ENCODE data around the gene MGAT4B. TPM values are rescaled to one million over a fixed set of nuclear protein-coding genes. Genes with fewer than 3 reads are reported as not detected.

MGAT4B gene
- total RNA-seq (100 to 1,000 TPM in 5 of 10 donors, 10 to 100 TPM in 5; 88.6 to 123 (median 102) TPM), polyA plus RNA-seq (10 to 100 TPM; 58.6 to 86.9 TPM)
- long read RNA-seq, donor 1, transcript MGAT4B-201 (15 exons, 2,446 nt) = major isoform, 102 of 138 reads
- long read RNA-seq, donor 1, partial matches to known transcripts = 24 of 138 reads
- long read RNA-seq, donor 1, other reads (novel, unspliced or antisense) = 8 of 138 reads
- long read RNA-seq, donor 2, transcript MGAT4B-201 (15 exons, 2,446 nt) = major isoform, 113 of 133 reads
- long read RNA-seq, donor 2, partial matches to known transcripts = 13 of 133 reads
- long read RNA-seq, donor 2, other reads (novel, unspliced or antisense) = 5 of 133 reads
- long read RNA-seq, donor 3, partial matches to known transcripts = 4 of 5 reads
- long read RNA-seq, donor 3, other reads (novel, unspliced or antisense) = 0 of 5 reads

- intact Hi-C loops (cut with DNase I) = loop anchor here in 1 of 10 donors (5.0 kb wide), 1 partner anchor 101 kb away; the partner anchor contains the start of gene TBC1D9B
- Histone ChIP-seq H3K27ac (peak within 1 kb of the TSS; percentile 51 to 99 (median 96)), H3K9me3 (no peaks in the 10 kb centered on the region), H3K4me1 (peaks cover 15 to 53% (median 46%) of the 10 kb centered on the region in 9 donors), H3K27me3 (no peaks in the 10 kb centered on the region), H3K4me3 (peak within 1 kb of the TSS; percentile 74 to 99 (median 96)), H3K36me3 (peaks cover 0 to 13% (median 0%) of the 10 kb centered on the region in 9 donors)
- ATAC-seq (peak; percentile 83 to 95 (median 88)), DNase-seq (peak; percentile 68 to 82)
- WGBS, 2 donors = 0 to 1% methylated on average over 65 to 108 of the region's 108 CpGs
- TF ChIP-seq CTCF (IDR thresholded peaks at IDR 0.05) = no peak
These were observed at the start of gene MGAT4B for GRCh38 chr5:179806250-179807048. TSS of gene MGAT4B (minus strand) at chr5:179806866. CDS start at chr5:179806583, 283 bp downstream.

GRCh38 chr5:179854356-179854755 is 47.7 kb upstream of the MGAT4B start:
- TF ChIP-seq CTCF (IDR thresholded peaks at IDR 0.05) = no peak
- intact Hi-C loops (cut with DNase I) = loop anchor here in 1 of 10 donors (10.0 kb wide), 1 partner anchor 90 kb away; no protein-coding TSS in a partner anchor
- Histone ChIP-seq H3K9me3 (no peaks in the 10 kb centered on the region), H3K4me3 (no peak overlapping the region), H3K27me3 (no peaks in the 10 kb centered on the region), H3K36me3 (peaks cover 0 to 41% (median 16%) of the 10 kb centered on the region in 9 donors), H3K4me1 (peaks cover 0 to 18% (median 10%) of the 10 kb centered on the region in 9 donors), H3K27ac (no peak overlapping the region)
- no peak for ATAC-seq
- 95% methylated on average over 8 of the region's 8 CpGs for WGBS, 2 donors
- DNase-seq = no peak

- ATAC-seq = no peak
- peaks cover 0 to 52% (median 22%) of the 10 kb centered on the region in 9 donors for H3K36me3 ChIP-seq
- no peak overlapping the region for H3K4me3 ChIP-seq
- intact Hi-C loops (cut with DNase I) = loop anchor here in 1 of 10 donors (10.0 kb wide), 1 partner anchor 88 kb away; no protein-coding TSS in a partner anchor
- no peaks in the 10 kb centered on the region for H3K27me3 ChIP-seq
- H3K4me1 ChIP-seq = peaks cover 0 to 15% (median 9%) of the 10 kb centered on the region in 9 donors
- no peaks in the 10 kb centered on the region for H3K9me3 ChIP-seq
- H3K27ac ChIP-seq = no peak overlapping the region
- DNase-seq = no peak
- WGBS, 2 donors = 81 to 86% methylated on average over 8 of the region's 8 CpGs
- TF ChIP-seq CTCF (IDR thresholded peaks at IDR 0.05) = no peak
These were observed 46.4 kb upstream of the MGAT4B start for GRCh38 chr5:179852993-179853547.

- Histone ChIP-seq H3K36me3 (peaks cover 0 to 92% (median 61%) of the 10 kb centered on the region in 9 donors), H3K4me3 (no peak overlapping the region), H3K27ac (no peak overlapping the region), H3K27me3 (no peaks in the 10 kb centered on the region), H3K4me1 (peaks cover 0 to 18% (median 2%) of the 10 kb centered on the region in 9 donors), H3K9me3 (peaks cover 0 to 17% (median 7%) of the 10 kb centered on the region in 11 donors)
- ATAC-seq (no peak), DNase-seq (no peak)
- no peak for TF ChIP-seq CTCF (IDR thresholded peaks at IDR 0.05)
- intact Hi-C loops (cut with DNase I) = no loop called here
- WGBS, 2 donors = 96 to 97% methylated on average over 9 of the region's 9 CpGs
These were observed 35.0 kb upstream of the MGAT4B start for GRCh38 chr5:179841621-179842020.
